Colonic mucosa (tissue), 4 donors: ENCODE data around the gene CFAP74. TPM values are rescaled to one million over a fixed set of nuclear protein-coding genes. Genes with fewer than 3 reads are reported as not detected.
"Not testable (repeated sequence)": the region's sequence is repeated elsewhere in the genome, so short reads cannot be mapped to it uniquely, and the experiment has no call there.

ENCODE experiments used
- DNase-seq: peaks from one replicate; pipeline ENCODE4 v3.0.0-alpha.2; 2020
- H3K27ac ChIP-seq: fragments of 200-600 bp; one replicate; pipeline ENCODE4 v1.8.0; 2021
- H3K27me3 ChIP-seq: fragments of 200-600 bp; one replicate; pipeline ENCODE4 v1.8.0; 2021
- H3K36me3 ChIP-seq: fragments of 200-600 bp; one replicate; pipeline ENCODE4 v1.8.0; 2021
- H3K4me1 ChIP-seq: fragments of 200-600 bp; one replicate; pipeline ENCODE4 v1.8.0; 2021; ENCODE audit warnings: mild to moderate bottlenecking
- H3K4me3 ChIP-seq: fragments of 200-600 bp; one replicate; pipeline ENCODE4 v1.8.0; 2021
- H3K9ac ChIP-seq, 2 donors: one replicate each; pipeline ENCODE4 v1.7.0; 2013; ENCODE audit warnings: control low read depth in 2 of 2, low read depth in 2 of 2, low read length in 2 of 2
- H3K9me3 ChIP-seq: fragments of 200-600 bp; one replicate; pipeline ENCODE4 v1.8.0; 2021
- CTCF ChIP-seq: fragments of 200-600 bp; IDR thresholded peaks from one replicate; pipeline ENCODE4 v1.8.0; 2022; ENCODE audit warnings: antibody characterized with exemption, mild to moderate bottlenecking
- intact Hi-C: fragments of 100-400 bp; cut with DNase I; formaldehyde crosslinking; loops from one replicate; pipeline ENCODE4 v1.14.1; 2022
- total RNA-seq, 2 donors: library from RNA; stranded (reverse); fragmentation: NEBNext Ultra II Directional in 1 of 2; extraction: Animal tissue kit (Norgen Biotek cat#: 25700) in 1 of 2; gene quantifications; one replicate each; pipeline ENCODE4 v1.2.1, GENCODE V29; 2021
- donor health status: healthy.
- donor health status: DM: no; HTN: no; CAD: no.
- donor health status: DM: no; HTN: no; CAD: no.

Gene CFAP74
- total RNA-seq, 2 donors from 2014 or later, result 0.10 to 0.16 TPM

GRCh38 chr1:1980467-1981141 lies 23.0 kb downstream of the CFAP74 start:
- Histone ChIP-seq H3K27me3 (no peaks in the 10 kb centered on the region), H3K9me3 (no peaks in the 10 kb centered on the region), H3K4me1 (no peaks in the 10 kb centered on the region), H3K4me3 (no peak overlapping the region), H3K36me3 (no peaks in the 10 kb centered on the region), H3K9ac (no peak overlapping the region), H3K27ac (no peak overlapping the region)
- intact Hi-C loops, result no loop called here
- TF ChIP-seq CTCF, result no peak
- DNase-seq, result no peak

DNA sequence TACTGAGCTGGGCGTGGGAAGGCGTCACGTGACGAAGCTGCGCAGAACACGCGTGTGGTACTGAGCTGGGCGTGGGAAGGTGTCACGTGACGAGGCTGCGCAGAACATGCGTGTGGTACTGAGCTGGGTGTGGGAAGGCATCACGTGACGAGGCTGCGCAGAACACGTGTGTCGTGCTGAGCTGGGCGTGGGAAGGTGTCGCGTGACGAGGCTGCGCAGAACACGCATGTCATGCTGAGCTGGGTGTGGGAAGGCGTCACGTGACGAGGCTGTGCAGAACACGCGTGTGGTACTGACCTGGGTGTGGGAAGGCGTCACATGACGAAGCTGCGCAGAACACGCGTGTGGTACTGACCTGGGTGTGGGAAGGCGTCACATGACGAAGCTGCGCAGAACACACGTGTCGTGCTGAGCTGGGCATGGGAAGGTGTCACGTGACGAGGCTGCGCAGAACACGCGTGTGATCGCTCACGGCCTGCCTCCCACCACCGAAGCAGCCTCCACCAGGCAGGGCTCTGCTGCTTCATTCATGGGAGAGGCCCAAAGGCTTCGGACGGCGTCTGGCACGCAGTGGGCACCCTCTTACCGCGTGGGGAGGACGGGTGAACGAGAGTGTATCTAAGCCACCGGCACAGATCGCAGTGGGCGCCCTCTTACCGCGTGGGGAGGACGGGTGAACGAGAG lies 24.0 kb downstream of the CFAP74 start:
- no peak overlapping the region for H3K4me3 ChIP-seq
- H3K4me1 ChIP-seq, result no peaks in the 10 kb centered on the region
- no peaks in the 10 kb centered on the region for H3K36me3 ChIP-seq
- H3K9me3 ChIP-seq, result no peaks in the 10 kb centered on the region
- intact Hi-C loops, result no loop called here
- H3K27ac ChIP-seq, result no peak overlapping the region
- H3K9ac ChIP-seq, result no peak overlapping the region
- TF ChIP-seq CTCF, result no peak
- no peak for DNase-seq
- no peaks in the 10 kb centered on the region for H3K27me3 ChIP-seq

GRCh38 chr1:1978690-1979481 lies 24.7 kb downstream of the CFAP74 start:
- H3K27ac ChIP-seq, H3K27me3 ChIP-seq, intact Hi-C loops, H3K9ac ChIP-seq, H3K9me3 ChIP-seq, H3K4me1 ChIP-seq, H3K36me3 ChIP-seq, H3K4me3 ChIP-seq, DNase-seq: not testable (repeated sequence)

DNA sequence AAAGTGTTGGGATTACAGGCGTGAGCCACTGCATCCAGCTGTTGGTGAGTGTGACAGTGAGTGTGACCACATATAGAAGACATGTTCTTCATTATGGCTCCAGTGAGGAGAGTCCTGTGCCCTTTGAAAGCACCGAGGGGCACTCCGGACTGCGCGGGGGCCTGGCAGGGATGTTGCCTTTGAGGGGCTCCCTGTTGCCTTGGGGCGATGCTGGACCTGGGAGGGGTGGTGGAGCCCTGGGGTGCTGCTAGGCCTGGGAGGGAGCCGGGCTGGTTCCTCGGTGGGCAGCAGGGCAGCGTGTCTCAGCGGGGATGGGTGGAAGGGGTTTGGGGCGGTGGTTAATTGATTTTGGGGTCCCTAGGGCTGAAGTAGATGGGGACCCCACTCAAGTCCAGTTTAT lies 25.5 kb downstream of the CFAP74 start:
- no peaks in the 10 kb centered on the region for H3K9me3 ChIP-seq
- no peak overlapping the region for H3K4me3 ChIP-seq
- TF ChIP-seq CTCF, result no peak
- DNase-seq, result no peak
- no peak overlapping the region for H3K27ac ChIP-seq
- no peaks in the 10 kb centered on the region for H3K4me1 ChIP-seq
- no peak overlapping the region for H3K9ac ChIP-seq
- no peaks in the 10 kb centered on the region for H3K27me3 ChIP-seq
- intact Hi-C loops, result no loop called here
- no peaks in the 10 kb centered on the region for H3K36me3 ChIP-seq

- Histone ChIP-seq H3K9me3 (no peaks in the 10 kb centered on the region), H3K4me1 (no peaks in the 10 kb centered on the region), H3K36me3 (no peaks in the 10 kb centered on the region), H3K27ac (no peak overlapping the region), H3K9ac (no peak overlapping the region), H3K4me3 (no peak overlapping the region), H3K27me3 (no peaks in the 10 kb centered on the region)
- intact Hi-C loops, result no loop called here
- no peak for TF ChIP-seq CTCF
- DNase-seq, result no peak
These were observed 27.6 kb downstream of the CFAP74 start for GRCh38 chr1:1976031-1976430.

- DNase-seq, result no peak
These were observed 28.1 kb downstream of the CFAP74 start for GRCh38 chr1:1975535-1975934.

More at GRCh38 chr1:1975535-1975934, 28.1 kb downstream of the CFAP74 start:
- no peak overlapping the region for H3K4me3 ChIP-seq
- H3K4me1 ChIP-seq, result no peaks in the 10 kb centered on the region
- no peaks in the 10 kb centered on the region for H3K9me3 ChIP-seq
- intact Hi-C loops, result no loop called here
- TF ChIP-seq CTCF, result no peak
- H3K27me3 ChIP-seq, result no peaks in the 10 kb centered on the region
- no peak overlapping the region for H3K27ac ChIP-seq
- H3K36me3 ChIP-seq, result no peaks in the 10 kb centered on the region
- H3K9ac ChIP-seq, result no peak overlapping the region
